CD4-positive, alpha-beta memory T cell (primary cell): ENCODE data around the gene FAM184A. TPM values are rescaled to one million over a fixed set of nuclear protein-coding genes. Genes with fewer than 3 reads are reported as not detected.
A peak's percentile ranks its signal among the peaks of the same experiment; 100 is the strongest.

Experiments
- CTCF ChIA-PET: fragments of 350-600 bp; sonication (Branson Sonifier 250); formaldehyde crosslinking; loops from one replicate; lab custom pipeline; 2021; ENCODE audit warnings: inconsistent platforms; ENCODE audit not compliant: partially characterized antibody; lab: Charles Lee
- POLR2A ChIA-PET: fragments of 350-600 bp; sonication (Branson Sonifier 250); formaldehyde crosslinking; loops from one replicate; lab custom pipeline; 2021; ENCODE audit not compliant: partially characterized antibody; lab: Charles Lee
- DNase-seq, 5 donors: peaks; one replicate each; pipeline versions ENCODE4 v3.0.0 to v3.0.0-alpha.2; 2020 to 2022; ENCODE audit warnings: mixed read lengths in 1 of 5
- H3K27ac ChIP-seq: one replicate; pipeline ENCODE4 v1.7.0; 2013; ENCODE audit warnings: low read depth, low read length
- H3K27me3 ChIP-seq: 2 replicates; pipeline ENCODE4 v1.7.0; 2013; ENCODE audit warnings: mild to moderate bottlenecking, low read length, moderate library complexity; ENCODE audit not compliant: insufficient read depth
- H3K36me3 ChIP-seq: 2 replicates; pipeline ENCODE4 v1.7.0; 2013; ENCODE audit warnings: mild to moderate bottlenecking, low read length, moderate library complexity; ENCODE audit not compliant: insufficient read depth
- H3K4me1 ChIP-seq: 2 replicates; pipeline ENCODE4 v1.7.0; 2013; ENCODE audit warnings: mild to moderate bottlenecking, low read length, moderate library complexity; ENCODE audit not compliant: insufficient read depth
- H3K4me3 ChIP-seq, 2 donors: one replicate each; pipeline ENCODE4 v1.7.0; 2013; ENCODE audit warnings: low read length in 2 of 2, mild to moderate bottlenecking in 1 of 2
- H3K9me3 ChIP-seq, 2 donors: one replicate each; pipeline ENCODE4 v1.7.0; 2013; ENCODE audit warnings: low read length in 2 of 2, control low read depth in 1 of 2; ENCODE audit not compliant: control insufficient read depth in 1 of 2
- H3K27ac Mint-ChIP-seq, 7 donors: one replicate each; pipeline ENCODE4 v1.8.0; 2020 to 2021; ENCODE audit warnings: mixed read lengths in 7 of 7, mild to moderate bottlenecking in 6 of 7, inconsistent platforms in 3 of 7, moderate library complexity in 3 of 7
- H3K27me3 Mint-ChIP-seq, 2 donors: one replicate each; pipeline ENCODE4 v1.8.0; 2020 to 2021; ENCODE audit warnings: mixed read lengths in 2 of 2
- H3K36me3 Mint-ChIP-seq, 2 donors: one replicate each; pipeline ENCODE4 v1.8.0; 2020 to 2021; ENCODE audit warnings: mixed read lengths in 2 of 2, inconsistent platforms in 1 of 2, mild to moderate bottlenecking in 1 of 2
- H3K4me1 Mint-ChIP-seq, 4 donors: one replicate each; pipeline ENCODE4 v1.8.0; 2020 to 2021; ENCODE audit warnings: mixed read lengths in 4 of 4, mild to moderate bottlenecking in 1 of 4
- H3K4me3 Mint-ChIP-seq, 8 donors: one replicate each; pipeline ENCODE4 v1.8.0; 2020 to 2021; ENCODE audit warnings: mixed read lengths in 8 of 8, mild to moderate bottlenecking in 7 of 8, moderate library complexity in 6 of 8, inconsistent platforms in 3 of 8
- H3K9me3 Mint-ChIP-seq, 8 donors: one replicate each; pipeline ENCODE4 v1.8.0; 2020 to 2021; ENCODE audit warnings: mixed read lengths in 8 of 8, mild to moderate bottlenecking in 5 of 8, inconsistent platforms in 3 of 8, moderate library complexity in 1 of 8
- intact Hi-C: fragments of 100-400 bp; cut with micrococcal nuclease; formaldehyde crosslinking; loops from one replicate; pipeline ENCODE4 v1.15.1; 2023
- polyA plus RNA-seq, 2 donors: library from polyadenylated mRNA; unstranded; fragments of 300-500 nt; fragmentation: Illumina TruSeq; gene quantifications; one replicate each; pipeline ENCODE4 v1.2.3, GENCODE V29; 2021
- total RNA-seq, 2 experiments: library from RNA; stranded (reverse); gene quantifications; one replicate each; pipeline ENCODE4 v1.2.3, GENCODE V29; 2021

The FAM184A gene
- total and polyA plus RNA-seq, 4 experiments from 2014 or later = 0.54 to 6.1 (median 3.6) TPM

DNA sequence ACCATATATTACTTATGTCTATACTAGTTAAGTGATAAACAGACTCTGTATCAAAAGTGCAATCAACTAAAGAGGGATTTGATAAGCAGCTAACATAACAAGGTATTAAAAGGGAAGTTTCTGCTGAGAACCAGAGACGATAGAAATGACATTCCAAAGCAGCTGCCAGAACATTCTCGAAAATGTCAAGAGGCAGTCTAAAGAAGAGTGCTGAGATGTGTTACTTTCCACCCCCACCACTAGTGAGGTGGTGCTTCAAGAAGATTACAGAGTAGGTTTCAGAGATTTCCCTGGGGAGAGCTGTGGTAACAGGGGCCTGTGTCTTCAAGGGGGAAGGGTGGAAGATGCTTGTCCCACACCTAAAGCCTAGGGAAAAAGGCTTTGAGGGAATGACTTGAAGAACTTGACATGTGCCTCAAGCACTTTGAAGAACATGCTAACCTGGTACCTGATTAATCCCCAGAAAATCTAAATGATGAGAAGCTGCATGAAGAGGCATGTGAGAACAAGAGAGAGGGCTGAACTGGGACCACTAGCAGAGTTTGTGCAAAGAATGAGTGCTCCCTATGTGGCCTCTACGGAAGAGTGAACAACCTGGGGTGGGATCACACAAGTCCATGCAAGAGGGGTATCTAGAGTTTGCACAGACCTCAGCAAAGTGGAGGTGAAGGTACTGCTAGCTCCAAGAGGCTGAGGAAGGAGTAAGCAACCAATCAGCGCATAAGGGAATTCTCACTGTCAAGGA, 5.0 kb downstream of the FAM184A start:
- peaks cover 29 to 37% (median 33%) of the 10 kb centered on the region in 4 donors for H3K4me1 Mint-ChIP-seq

DNA sequence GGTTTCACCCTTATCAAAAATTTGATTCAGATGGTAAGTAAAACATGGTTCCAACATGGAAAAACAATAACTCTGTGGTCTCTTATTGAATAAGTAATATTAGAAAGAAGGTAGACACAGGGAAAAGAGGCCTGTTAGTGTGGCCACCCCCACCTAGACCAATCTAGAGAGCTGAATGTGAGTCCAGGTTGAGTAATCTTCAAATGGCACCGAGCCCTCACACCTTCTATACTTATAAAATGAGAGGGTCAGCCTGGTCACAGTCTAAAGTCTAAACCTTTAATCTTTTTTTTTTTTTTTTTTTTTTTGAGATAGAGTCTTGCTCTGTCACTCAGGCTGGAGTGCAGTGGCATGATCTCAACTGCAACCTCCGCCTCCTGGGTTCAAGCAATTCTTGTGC, 6.9 kb downstream of the FAM184A start:
- H3K9me3 ChIP-seq = no peaks in the 10 kb centered on the region
- H3K27ac ChIP-seq = no peak overlapping the region
- DNase-seq = no peak
- H3K36me3 ChIP-seq = no peaks in the 10 kb centered on the region
- no peaks in the 10 kb centered on the region for H3K36me3 Mint-ChIP-seq
- peaks cover 19% of the 10 kb centered on the region for H3K4me1 ChIP-seq
- no peaks in the 10 kb centered on the region for H3K27me3 Mint-ChIP-seq
- POLR2A ChIA-PET = no interaction called here
- H3K4me1 Mint-ChIP-seq = peaks cover 17 to 26% (median 21%) of the 10 kb centered on the region in 4 donors
- no peak overlapping the region for H3K27ac Mint-ChIP-seq
- no peaks in the 10 kb centered on the region for H3K27me3 ChIP-seq
- intact Hi-C loops = loop anchor here (10.0 kb wide), 2 partner anchors 257 to 417 kb away; partner anchors contain the start of gene CEP85L
- CTCF ChIA-PET = interaction anchor here (1.2 kb wide), 1 partner anchor 57 kb away, joined by 3 read pairs; no protein-coding TSS in a partner anchor
- no peak overlapping the region for H3K4me3 ChIP-seq
- no peak overlapping the region for H3K4me3 Mint-ChIP-seq
- H3K9me3 Mint-ChIP-seq = no peaks in the 10 kb centered on the region

More for the DNA sequence above, 5.0 kb downstream of the FAM184A start:
- Mint-ChIP-seq H3K27ac (peak overlapping the region in 3 of 7 donors; percentile 8 to 37 (median 32)), H3K9me3 (no peaks in the 10 kb centered on the region), H3K36me3 (peaks cover 0 to 3% of the 10 kb centered on the region in 2 donors), H3K27me3 (no peaks in the 10 kb centered on the region), H3K4me3 (no peak overlapping the region)
- Histone ChIP-seq H3K9me3 (no peaks in the 10 kb centered on the region), H3K4me3 (no peak overlapping the region), H3K36me3 (no peaks in the 10 kb centered on the region), H3K27ac (no peak overlapping the region), H3K4me1 (peaks cover 28% of the 10 kb centered on the region), H3K27me3 (no peaks in the 10 kb centered on the region)
- DNase-seq = no peak
- intact Hi-C loops = loop anchor here (10.0 kb wide), 2 partner anchors 259 to 419 kb away; partner anchors contain the start of gene CEP85L
- CTCF ChIA-PET = interaction anchor here (1.1 to 1.5 kb wide), 4 partner anchors 9 to 37 kb away, joined by 3 to 4 read pairs (median 3); no protein-coding TSS in a partner anchor
- POLR2A ChIA-PET = interaction anchor here (1.4 kb wide), 1 partner anchor 13 kb away, joined by 3 read pairs; no protein-coding TSS in a partner anchor

DNA sequence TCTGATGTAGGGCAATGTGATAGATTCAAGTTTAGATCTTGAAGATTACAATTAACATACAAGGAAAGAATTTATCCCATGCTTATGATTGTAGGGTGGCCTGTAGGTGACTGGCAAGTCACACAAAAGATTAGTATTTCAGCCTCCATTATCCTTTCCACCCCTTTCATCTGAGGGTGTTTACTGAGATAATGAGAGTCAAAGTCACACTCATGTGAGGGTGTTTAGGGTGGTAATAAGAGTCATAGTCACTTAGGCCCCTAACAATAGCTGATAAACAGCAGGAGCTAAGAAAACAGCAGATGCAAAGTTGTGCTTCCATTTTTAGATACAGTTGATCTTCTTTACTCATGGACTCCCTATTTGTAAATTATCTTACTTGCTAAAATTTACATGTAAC, 11.4 kb downstream of the FAM184A start:
- intact Hi-C loops = no loop called here
- Histone ChIP-seq H3K27me3 (no peaks in the 10 kb centered on the region), H3K4me1 (no peaks in the 10 kb centered on the region), H3K4me3 (no peak overlapping the region), H3K27ac (no peak overlapping the region), H3K36me3 (no peaks in the 10 kb centered on the region), H3K9me3 (no peaks in the 10 kb centered on the region)
- DNase-seq = no peak
- Mint-ChIP-seq H3K27me3 (no peaks in the 10 kb centered on the region), H3K9me3 (no peaks in the 10 kb centered on the region), H3K36me3 (no peaks in the 10 kb centered on the region), H3K27ac (no peak overlapping the region), H3K4me1 (peaks cover 0 to 5% (median 0%) of the 10 kb centered on the region in 4 donors), H3K4me3 (no peak overlapping the region)
- POLR2A ChIA-PET = no interaction called here
- CTCF ChIA-PET = interaction anchor here (0.9 kb wide), 1 partner anchor 11 kb away, joined by 4 read pairs; the partner anchor contains the start of gene FAM184A

DNA sequence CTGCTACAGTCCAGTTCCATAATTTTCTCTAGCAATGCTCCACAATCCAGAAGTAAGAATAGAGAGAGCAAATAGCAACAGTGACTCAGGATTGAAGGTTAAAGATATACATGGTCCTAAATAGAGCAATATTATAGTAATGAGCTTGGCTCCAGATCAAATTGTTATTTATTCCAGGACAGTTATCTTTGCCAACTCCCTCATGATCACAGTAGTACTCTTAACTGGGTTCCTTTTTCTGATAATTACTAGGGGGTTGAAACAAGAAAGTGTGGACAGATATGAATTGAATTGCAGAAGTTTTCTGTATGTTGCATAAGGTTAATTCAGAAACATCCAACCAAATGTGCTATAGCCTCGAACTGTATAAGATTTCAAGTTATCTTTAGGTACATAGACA, 11.9 kb downstream of the FAM184A start:
- no peaks in the 10 kb centered on the region for H3K9me3 Mint-ChIP-seq
- no peaks in the 10 kb centered on the region for H3K36me3 ChIP-seq
- no peaks in the 10 kb centered on the region for H3K4me1 ChIP-seq
- H3K4me3 ChIP-seq = no peak overlapping the region
- no peak for DNase-seq
- H3K27me3 ChIP-seq = no peaks in the 10 kb centered on the region
- no peaks in the 10 kb centered on the region for H3K27me3 Mint-ChIP-seq
- no peaks in the 10 kb centered on the region for H3K9me3 ChIP-seq
- peaks cover 0 to 5% (median 0%) of the 10 kb centered on the region in 4 donors for H3K4me1 Mint-ChIP-seq
- POLR2A ChIA-PET = no interaction called here
- no peak overlapping the region for H3K27ac Mint-ChIP-seq
- H3K36me3 Mint-ChIP-seq = no peaks in the 10 kb centered on the region
- H3K4me3 Mint-ChIP-seq = no peak overlapping the region
- CTCF ChIA-PET = no interaction called here
- no peak overlapping the region for H3K27ac ChIP-seq
- intact Hi-C loops = no loop called here

DNA sequence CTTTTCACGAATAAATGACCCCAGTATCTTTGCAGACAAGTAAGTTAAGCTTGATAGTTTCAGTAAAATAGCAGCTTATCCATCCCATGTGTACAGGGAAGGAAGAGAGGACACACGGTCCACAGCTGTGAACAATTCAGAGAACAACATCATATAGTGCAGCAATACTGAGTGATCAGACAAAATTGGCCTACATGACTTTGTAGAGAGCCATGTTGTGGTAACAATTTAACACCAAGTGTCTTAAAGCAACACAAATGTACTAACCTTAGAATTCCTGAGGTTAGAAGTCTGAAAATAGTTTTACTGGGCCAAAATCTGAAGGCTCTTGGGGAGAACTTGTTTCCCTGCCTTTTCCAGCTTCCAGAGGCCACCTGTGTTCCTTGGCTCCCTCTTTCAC, 12.5 kb downstream of the FAM184A start:
- DNase-seq = no peak
- POLR2A ChIA-PET = no interaction called here
- H3K9me3 ChIP-seq = no peaks in the 10 kb centered on the region
- H3K4me3 Mint-ChIP-seq = no peak overlapping the region
- no peaks in the 10 kb centered on the region for H3K36me3 ChIP-seq
- H3K27ac ChIP-seq = no peak overlapping the region
- H3K27me3 ChIP-seq = no peaks in the 10 kb centered on the region
- no peaks in the 10 kb centered on the region for H3K9me3 Mint-ChIP-seq
- CTCF ChIA-PET = interaction anchor here (1.8 kb wide), 1 partner anchor 12 kb away, joined by 6 read pairs; the partner anchor contains the start of gene FAM184A
- no peak overlapping the region for H3K27ac Mint-ChIP-seq
- no peaks in the 10 kb centered on the region for H3K27me3 Mint-ChIP-seq
- no peaks in the 10 kb centered on the region for H3K4me1 ChIP-seq
- H3K4me3 ChIP-seq = no peak overlapping the region
- H3K4me1 Mint-ChIP-seq = peaks cover 0 to 5% (median 0%) of the 10 kb centered on the region in 4 donors
- H3K36me3 Mint-ChIP-seq = no peaks in the 10 kb centered on the region
- intact Hi-C loops = no loop called here

DNA sequence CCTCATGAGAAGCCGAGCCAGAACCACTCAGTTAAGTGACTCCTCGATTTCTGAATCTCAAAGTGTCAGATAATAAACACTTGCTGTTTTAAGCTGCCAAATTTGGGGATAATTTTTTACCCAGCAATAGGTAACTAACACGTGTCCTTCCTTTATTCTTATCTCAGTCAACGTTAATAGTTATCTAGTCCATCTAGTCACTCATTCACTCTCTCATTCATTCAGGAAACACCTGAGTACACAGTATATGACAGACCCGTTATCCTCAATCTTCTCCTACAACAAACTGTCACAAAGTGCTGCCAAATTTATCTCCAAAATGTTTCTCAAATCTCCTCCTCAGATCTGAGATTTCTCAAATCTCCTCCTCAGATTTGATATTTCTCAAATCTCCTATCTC, 13.1 kb downstream of the FAM184A start:
- ChIA-PET POLR2A (no interaction called here), CTCF (interaction anchor here (1.8 kb wide), 1 partner anchor 13 kb away, joined by 6 read pairs; the partner anchor contains the start of gene FAM184A)
- intact Hi-C loops = no loop called here
- Histone ChIP-seq H3K36me3 (no peaks in the 10 kb centered on the region), H3K9me3 (no peaks in the 10 kb centered on the region), H3K27ac (no peak overlapping the region), H3K4me3 (no peak overlapping the region), H3K27me3 (no peaks in the 10 kb centered on the region), H3K4me1 (no peaks in the 10 kb centered on the region)
- H3K4me3 Mint-ChIP-seq = no peak overlapping the region
- no peaks in the 10 kb centered on the region for H3K9me3 Mint-ChIP-seq
- H3K27ac Mint-ChIP-seq = no peak overlapping the region
- DNase-seq = no peak
- H3K4me1 Mint-ChIP-seq = peaks cover 0 to 5% (median 0%) of the 10 kb centered on the region in 4 donors
- no peaks in the 10 kb centered on the region for H3K36me3 Mint-ChIP-seq
- no peaks in the 10 kb centered on the region for H3K27me3 Mint-ChIP-seq

DNA sequence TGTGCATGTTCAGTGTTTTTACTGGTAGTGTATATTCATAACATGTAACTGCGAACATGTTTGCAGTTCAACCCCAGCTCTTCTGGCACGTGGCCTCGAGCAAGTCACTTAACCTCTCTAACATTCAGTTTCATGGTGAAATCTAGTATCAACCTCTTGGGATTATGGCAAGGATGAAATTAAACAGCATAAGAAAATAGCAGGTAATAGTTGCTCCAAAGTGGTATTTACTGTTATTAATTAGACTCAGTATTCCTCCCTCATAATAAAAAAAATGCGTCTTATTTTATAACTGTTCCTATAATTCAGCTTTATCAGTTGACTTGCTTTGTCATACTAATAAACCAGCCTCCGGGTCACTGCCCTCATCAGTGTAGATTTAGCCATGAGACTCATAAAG, 15.0 kb downstream of the FAM184A start:
- ChIA-PET CTCF (no interaction called here), POLR2A (no interaction called here)
- Mint-ChIP-seq H3K27ac (no peak overlapping the region), H3K4me3 (no peak overlapping the region), H3K9me3 (no peaks in the 10 kb centered on the region), H3K4me1 (peaks cover 0 to 8% (median 2%) of the 10 kb centered on the region in 4 donors), H3K27me3 (no peaks in the 10 kb centered on the region), H3K36me3 (no peaks in the 10 kb centered on the region)
- Histone ChIP-seq H3K27me3 (no peaks in the 10 kb centered on the region), H3K36me3 (no peaks in the 10 kb centered on the region), H3K4me1 (no peaks in the 10 kb centered on the region), H3K4me3 (no peak overlapping the region), H3K9me3 (no peaks in the 10 kb centered on the region), H3K27ac (no peak overlapping the region)
- DNase-seq = no peak
- intact Hi-C loops = no loop called here
